Right forelimb (tissue), 1 donor: ENCODE measurements around the gene CASKIN2.

Experiments
- DNase-seq: peaks from one replicate; pipeline ENCODE4 v3.0.0-alpha.2; 2018

CASKIN2 gene

DNA sequence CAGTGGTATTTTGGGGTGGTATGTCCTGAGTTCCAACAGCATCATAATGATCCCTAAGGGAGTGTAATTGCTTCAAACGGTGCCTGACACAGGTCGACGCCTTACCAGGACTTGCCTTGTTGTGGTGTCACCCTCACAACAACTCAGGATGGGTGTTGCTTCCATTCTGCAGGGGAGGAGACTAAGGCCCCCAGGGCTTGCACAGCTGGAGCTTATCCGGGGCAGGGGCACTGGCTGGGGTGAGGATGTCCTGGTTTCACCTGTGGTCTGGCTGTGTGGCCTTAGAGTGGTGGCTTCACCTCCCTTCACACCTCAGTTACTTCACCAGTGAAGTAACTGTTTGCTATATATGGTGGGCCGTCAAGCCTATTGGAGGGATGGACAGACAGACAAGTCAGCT is 33.5 kb upstream of the CASKIN2 start:
- DNase-seq, result no peak

DNA sequence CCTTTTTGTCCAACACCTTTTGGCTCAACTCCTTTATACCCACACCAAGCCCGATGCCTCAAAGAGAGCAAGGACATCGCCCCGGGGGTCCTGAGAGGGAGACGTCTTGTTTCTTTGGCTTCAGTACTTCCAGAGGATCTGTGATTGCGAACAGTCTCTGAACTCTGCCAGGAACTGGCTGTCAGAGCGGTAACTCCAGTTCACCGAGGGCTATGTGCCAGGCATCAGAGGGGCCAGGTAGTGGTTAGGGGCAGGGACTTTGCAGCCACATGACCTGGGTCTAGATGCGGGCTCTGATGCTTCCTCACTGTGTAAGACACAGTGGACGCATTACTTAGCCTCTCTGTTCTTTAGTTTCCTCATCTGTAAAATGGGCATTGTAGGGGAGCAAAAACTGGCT is 31.8 kb upstream of the CASKIN2 start:
- no peak for DNase-seq

DNA sequence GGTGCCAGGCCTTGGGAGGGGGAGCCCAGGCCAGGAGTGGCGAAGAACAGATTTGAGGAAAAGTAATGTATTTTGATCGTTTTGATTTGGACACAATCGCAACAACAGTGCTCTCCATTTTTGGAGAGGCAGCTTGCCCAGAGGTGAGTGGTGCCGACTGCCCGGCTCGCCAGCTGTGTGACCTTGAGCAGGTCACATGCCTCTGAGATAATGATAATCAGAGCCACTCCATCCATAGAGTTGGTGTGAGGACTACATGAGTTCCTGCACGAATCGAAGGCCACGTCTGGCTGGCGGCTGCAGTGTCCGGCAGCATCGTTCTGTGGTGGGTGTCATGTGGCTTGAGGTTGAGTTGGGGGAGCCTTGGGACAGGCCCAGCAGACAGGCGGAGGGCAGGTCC is 30.8 kb upstream of the CASKIN2 start:
- DNase-seq, result no peak

DNA sequence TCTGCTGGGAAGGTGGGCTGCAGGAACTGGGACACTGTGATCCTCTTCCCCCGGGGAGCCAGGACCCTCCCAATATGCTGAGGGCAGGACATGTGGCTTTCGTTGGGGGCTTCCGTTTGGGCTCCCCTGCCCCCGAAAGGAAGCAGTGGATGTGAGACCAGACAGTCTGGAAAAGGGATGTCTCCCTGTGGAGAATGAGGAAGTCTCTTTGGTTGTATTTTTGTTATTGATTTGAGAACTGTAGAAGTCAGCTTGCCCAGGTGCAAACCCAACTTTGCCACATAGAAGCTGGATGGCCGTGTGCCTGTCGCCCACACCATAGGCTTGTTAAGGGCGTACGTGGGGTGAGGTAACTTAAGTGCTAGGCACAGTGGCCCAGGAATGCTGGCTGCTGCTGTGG is 28.9 kb upstream of the CASKIN2 start:
- DNase-seq, result no peak

DNA sequence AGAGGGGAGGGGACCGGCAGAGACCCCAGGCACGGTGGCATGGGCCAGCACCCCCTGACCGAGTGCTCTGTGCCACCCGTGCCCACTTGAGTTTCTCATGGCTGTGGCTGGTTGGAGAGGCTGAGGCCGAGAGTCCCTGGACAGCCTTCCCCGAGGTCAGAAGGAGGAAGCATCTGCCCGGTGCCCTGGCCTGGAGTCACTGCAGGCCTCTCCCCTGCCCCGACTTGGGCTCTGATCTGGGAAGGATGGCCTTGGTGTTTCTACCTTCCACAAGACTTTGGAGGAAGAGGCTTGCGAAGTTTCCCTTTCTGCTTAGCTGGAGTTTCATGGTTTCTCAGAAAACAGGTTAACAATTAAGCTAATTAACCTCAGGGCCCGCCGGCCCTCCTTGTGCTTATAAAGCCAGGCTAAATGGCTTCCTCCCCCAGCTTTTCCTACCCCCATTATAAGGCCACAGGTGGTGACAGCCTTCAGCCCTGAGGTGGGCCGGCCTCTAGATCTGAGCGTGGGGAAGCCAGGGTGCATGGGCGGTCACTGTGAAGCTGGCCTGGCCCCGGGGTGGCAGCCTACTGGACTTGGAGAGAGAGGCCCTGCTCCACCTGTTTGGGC is 27.5 kb upstream of the CASKIN2 start:
- no peak for DNase-seq

DNA sequence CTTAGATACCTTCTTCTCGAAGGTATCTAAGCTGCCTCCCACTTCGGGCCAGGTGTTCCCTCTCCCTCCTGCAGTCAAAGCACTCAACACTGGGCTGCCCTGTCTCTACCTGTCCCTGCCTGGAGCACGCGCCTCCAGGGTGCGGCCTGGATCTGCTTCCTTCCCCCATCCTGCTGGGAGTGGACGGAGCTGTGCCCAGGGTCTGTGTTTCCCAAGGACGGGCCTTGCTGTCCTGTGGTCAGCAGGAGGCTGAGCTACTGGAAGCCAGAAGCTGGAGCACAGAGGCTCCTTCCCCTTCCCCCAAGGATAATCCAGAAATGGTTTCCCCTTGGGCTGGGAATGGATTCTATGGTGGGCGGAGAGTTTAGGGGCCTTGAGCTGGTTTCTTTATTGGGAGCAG is 26.9 kb upstream of the CASKIN2 start:
- no peak for DNase-seq

DNA sequence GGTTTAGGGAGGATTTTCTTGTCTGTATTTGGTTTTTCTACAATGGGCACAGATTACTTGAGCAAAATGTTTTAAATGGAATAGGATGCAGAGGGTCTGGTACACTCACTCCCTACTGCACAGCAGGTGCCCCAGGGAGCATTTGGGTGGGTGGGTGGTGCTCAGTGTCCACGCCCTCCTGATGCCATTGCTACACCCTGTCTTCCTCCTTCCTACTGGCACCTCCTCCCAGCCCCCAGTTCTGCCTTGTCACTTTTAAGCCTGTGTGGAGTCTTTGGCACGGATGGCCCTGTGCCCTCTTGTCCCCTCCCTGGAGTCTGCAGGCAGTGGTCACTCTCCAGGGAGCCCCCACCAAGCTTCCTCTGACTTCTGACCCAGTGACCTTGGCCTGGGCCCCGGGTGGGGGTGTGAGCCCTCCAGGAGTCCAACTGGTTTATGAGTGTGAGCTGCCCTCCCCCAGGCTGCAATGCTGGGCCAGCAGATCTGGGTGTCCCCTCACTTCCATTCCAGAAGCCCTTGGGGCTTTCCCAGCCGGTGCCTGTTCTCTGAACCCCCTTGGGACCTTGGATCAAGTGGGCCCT is 25.7 kb upstream of the CASKIN2 start:
- no peak for DNase-seq

DNA sequence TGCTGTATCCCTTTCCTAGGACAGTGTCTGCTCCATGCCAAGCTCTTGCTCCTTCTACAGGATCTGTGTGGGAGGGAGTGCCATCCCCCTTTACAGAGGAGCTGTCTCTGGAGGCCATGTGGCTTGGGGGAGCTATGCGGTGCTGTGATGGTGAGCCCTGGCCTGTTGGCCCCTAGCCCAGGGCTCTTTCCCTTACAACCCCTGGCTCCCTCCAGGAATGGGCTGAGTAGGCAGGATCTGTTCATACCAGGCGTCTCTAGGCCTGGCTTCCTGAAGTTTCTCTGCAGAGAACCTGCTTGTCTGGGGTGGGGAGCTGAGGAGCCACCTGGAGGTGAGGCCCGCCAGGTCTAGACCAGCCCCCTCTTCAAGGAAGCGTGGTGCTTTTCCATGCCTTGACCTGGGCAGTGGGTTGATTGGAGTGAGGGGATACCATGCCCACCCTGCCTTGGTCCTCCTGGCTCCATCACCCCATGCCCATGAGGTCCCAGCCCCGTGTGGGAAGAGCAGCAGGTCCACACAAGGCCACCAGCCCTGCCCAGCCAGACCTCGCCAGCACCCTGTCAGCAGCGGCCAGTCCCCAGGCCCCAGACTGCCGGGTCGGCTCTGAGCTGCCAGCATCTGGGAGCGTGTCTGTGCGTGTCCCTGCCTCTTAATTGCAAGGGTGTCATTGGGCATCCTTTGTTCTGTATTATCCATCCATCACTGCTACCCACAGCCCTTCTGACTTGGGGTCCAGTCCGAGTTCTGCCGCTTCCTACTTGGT is 24.8 kb upstream of the CASKIN2 start:
- DNase-seq, result no peak

DNA sequence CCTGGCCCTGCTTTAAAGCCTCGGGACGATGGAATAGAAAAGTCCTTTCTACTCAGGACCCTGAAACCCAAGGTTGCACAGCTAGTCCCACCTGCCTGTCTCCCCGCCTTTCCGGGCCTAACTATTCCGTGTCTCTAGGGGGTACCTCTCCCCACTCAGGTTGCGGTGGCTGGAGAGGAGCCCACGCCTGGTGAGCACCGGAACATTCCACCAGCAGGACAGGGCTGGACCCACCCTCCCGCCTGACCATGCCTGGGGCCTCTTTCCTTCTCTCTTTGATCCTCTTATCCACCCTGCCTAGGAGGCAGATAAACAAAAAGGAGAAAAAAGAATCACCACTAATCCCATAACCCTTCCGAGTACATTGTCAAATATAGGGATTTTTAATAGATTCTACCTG is 21.0 kb upstream of the CASKIN2 start:
- DNase-seq, result no peak

DNA sequence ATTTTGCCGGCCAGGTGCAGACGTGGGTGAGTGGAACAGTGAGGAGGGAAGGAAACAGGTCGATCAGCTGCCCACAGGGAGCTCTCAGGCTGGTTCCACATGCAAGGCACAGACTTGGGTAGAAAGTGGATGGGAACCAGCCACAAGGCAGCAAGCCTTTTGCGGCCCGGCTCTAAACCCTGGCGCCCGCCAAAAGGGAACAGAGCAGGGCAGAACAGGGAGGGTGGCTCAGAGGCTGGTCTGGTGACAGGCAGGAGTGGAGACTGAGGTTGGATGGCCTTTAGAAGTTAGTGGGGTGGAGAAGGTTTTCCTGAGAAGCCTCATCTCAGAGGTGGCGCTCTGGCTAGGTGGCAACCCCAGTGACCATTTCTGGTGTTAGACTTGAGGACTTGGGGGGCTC is 20.5 kb upstream of the CASKIN2 start:
- DNase-seq, result no peak

DNA sequence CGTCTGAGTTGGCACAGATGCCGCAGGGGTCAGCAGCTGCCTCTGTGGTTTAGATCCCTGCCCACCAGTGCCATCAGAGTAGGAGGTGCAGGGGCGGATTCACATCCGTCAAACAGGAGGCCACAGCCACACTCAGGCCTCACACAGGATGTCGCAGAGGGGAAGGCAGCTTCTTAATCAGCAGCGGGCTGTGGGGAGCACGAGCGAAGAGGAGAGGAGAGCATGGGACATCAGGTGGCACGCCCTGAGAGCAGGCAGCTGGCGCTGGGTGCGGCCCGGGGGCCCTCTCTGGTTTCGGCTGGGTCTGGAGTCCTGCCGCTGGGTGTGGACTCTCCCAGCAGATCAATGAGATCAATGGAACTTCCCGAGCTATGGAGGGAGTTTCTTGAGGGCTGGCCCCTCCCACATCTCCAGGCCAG is 19.8 kb upstream of the CASKIN2 start:
- DNase-seq, result no peak

DNA sequence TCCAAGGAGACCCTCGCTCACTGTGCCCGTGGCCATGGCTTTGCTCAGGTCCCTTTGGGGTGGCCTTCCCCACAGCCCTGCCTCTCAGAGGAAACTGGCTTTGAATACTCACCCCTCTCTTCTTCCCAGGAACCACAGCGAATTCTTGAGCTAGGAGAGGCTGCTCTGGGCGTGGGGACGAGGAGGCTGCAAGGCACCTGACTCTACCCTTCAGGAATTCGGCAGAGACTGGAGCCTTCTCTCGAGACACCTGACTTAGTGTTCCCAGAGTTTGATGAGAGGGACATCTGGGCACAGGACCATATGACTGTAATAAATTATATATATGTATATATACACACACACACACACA is 16.4 kb upstream of the CASKIN2 start:
- no peak for DNase-seq

DNA sequence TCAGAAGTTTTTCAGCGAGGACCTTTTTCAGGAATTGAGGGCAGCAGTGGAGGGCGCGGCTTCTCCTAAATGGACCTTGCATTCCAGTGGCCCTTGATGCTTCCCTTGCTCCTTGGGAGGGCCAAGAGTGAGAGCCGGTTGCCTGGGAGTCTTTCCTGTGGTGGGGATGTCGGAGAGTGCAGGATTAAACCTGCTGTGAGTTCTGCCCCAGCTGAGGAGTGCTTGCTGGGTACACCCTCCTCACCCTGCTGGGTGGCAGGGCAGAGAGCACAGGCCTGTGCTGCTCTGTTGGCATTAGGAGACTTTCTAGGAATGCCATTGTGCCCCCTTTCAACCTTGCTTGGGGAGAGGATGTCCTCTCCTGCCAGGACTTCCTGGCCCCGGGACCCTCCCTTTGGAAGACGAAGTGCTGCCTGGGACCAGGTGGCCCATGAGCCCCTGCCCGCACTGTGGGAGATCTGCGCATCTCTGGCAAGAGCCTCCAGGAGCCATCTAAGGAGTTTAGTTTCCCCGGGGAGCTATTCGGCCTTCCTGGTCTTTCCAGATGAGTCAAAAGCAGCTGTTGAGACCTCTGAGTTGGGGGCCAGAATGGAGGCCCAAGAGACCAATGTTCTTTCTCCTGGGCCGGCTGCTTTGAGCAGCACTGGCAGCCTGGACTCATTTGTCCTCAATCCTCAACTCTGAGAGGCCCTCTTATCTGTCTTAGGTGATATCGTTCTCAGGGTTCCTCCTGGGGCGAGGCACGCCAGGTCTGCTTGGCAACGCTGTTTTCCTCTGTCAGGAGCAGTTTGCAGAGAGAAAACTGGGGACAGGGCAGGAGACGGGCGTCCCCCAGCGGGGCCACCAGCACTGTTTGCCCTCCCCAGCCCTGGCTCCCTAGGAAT is 15.7 kb upstream of the CASKIN2 start:
- DNase-seq, result peak; percentile 23

DNA sequence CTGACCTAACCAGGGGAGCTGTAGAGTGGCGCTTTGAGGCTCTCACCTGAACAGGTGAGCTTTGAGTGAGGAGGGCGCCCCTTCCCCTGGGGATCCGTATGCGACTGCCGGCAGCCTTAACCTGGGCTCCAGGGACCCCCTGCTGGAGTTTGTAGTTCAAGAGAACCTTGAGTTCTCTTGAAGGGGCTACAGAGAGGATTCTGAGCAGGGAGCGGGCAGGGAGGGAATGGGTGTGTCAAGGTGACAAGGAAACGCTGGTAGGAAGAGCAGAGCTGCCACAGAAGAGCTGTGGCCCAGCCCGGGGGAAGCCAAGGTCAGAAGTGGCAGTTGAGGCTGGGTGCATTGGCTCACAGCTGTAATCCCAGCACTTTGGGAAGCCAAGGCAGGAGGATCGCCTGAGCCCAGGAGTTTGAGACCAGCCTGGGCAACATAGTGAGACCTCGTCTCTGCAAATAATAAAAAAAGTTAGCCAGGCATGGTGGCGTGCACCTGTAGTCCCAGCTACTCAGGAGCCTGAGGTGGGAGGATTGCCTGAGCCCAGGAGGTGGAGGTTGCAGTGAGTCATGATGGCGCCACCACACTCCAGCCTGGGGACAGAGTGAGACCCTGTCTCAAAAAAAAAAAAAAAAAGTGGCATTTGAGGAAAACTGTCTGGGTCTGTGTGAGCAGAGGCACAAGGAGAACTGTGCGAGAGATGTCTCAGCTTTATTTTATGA is 11.4 kb upstream of the CASKIN2 start:
- no peak for DNase-seq

DNA sequence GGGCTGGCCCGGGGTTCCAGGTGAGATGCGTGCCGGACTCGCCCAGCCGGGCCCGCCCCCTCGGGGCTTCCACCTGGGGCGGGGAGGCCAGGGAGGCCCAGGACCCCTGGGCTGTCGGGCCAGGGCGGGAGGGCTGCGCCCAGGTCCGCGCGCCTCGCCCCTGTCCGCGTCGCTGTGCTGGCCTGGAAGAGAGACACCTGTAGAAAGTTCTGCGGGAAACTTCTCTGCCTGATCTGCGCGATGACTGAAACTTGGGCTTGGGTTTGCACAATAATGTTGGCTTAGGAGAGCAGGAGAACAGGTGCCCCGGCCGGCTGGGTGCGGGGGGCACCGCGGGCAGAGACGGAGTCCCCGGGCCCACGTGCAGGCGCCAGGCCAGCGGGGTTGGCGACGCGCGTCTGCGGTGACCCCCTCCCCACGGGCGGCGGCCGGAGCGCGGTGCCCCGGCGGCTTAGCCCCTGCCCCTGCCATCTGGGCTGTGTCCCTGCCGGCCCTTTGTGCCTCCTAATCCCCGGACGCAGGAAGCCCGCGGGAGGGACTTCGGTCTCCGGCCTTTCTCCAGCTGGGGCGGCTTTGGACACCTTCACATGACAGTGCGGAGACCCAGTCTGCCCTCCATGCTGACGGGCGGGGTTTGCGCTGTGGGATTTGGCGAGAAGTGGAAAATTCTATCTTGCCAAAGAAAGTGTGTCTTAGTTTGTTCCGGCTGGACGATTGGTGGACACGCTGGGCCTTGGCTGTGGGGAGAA is 10.6 kb upstream of the CASKIN2 start:
- DNase-seq, result peak; percentile 45

DNA sequence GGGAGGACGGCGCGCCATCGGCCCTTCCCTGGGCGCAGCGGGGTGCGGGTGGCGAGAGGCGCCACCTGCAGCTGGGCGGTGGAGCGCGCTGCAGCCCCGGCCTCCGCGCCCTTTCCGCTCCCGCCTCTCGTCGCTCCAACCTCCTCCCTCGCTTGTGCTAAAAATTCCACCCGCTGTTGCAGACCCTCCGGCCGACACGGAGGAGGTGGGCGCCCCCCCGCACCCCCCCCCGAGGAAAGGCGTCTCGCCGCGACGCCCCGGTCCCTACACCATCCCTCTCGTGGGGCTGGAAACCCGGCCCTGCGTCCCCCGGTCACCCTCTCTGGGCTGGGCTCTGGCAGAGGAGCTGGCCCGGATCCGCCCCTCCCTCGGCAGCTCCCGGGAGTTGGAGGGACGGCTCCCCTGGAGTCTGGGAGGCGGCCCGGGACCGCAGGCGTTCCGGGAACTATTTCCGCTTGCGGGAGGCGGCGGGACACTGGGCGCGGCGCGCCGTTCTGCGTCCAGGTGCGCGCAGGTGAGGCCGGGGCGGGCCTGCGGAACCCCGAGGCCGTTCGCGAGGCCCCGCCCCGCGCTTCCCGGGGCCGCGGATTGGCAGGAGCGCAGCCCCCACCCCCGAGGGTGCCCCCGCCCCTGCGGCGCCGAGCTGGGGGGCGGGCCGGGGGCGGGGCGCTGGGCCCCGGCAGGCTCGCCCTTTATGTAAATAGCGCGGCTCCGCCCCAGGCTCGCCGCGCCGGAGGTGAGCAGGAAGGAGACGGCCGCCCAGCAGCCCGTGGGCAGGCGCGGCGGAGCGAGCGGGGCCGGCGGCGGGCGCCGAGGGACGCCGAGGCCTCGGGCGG is 9.9 kb upstream of the CASKIN2 start, which contains the start of gene LLGL2:
LLGL2 (plus strand) TSS at position 728 of the 836 bp plus-strand sequence. CDS start 17,730 bp downstream, outside the sequence.
- DNase-seq, result peak; percentile 76

DNA sequence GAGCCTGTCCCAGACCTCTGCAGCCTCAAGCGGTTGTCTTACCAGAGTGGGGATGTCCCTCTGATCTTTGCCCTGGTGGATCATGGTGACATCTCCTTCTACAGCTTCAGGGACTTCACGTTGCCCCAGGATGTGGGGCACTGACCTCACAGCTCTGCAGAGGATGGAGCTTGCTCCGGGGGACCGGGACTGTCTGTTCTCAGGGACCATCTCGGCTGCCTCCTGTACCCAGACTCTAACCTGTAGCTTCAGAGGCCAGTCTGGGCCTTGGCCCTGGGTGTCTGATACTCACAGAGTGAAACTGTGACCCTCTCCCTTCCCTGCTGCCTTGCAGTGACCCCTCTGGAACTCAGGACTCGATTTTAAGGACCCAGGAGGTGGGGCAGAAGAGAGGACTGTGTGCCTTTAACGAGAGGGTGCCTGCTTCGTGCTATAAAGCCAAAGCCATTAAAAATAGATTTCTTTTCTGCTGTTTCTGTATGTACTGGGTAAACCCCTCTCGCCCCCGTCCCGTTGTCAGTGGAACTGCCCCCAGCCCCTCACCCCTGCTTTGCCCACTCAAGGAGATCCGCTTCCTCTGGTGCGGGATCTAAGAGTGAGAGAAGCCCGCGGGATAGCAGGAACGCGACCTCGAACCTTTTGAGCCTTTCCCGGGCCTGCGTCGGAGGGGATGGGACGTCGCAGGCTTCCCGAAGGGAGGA is 9.1 kb upstream of the CASKIN2 start:
- peak; percentile 44 for DNase-seq

DNA sequence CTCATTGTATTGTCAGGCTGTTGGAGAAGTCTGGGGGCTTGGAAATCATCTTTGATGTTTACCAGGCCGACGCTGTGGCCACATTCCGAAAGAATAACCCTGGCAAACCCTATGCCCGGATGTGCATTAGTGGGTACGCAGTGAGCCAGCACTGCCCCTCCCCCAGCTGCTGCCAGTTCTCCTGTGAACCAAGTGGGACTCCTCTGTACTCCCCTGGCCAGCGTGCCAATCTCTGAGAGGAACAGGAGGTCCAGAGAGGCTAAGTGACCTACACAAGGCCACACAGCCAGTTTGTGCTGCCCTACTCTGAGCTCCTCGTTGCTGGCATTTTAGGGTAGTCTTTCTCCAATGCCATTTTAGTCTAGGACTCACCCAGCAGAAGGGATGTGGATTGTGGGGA is 8.3 kb upstream of the CASKIN2 start:
- DNase-seq, result no peak

DNA sequence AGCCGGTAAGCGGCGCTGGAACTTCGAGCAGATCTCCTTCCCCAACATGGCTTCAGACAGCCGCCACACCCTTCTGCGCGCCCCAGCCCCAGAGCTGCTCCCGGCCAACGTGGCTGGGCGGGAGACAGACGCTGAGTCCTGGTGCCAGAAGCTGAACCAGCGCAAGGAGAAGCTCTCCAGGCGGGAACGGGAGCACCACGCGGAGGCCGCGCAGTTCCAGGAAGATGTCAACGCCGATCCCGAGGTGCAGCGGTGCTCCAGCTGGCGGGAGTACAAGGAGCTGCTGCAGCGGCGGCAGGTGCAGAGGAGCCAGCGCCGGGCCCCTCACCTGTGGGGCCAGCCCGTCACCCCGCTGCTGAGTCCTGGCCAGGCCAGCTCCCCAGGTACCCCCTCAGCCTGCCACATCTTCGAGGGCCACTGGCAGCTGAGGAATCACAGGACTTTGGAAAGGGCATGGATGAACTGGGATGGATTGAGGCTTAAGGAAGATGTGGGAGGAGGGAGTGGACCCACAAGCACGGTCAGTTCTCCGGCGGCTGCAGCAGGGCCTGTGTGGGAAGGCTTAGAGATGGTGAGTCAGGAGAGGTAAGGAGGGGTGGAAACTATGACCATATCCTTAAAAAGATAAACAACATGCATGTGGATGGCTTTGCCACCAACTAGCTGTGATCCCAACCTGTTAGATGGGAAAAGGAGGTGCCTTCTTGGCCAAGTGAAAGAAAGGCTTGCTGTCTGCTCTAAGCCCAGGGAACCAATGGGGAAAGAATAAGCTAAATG is 6.8 kb upstream of the CASKIN2 start:
- no peak for DNase-seq

DNA sequence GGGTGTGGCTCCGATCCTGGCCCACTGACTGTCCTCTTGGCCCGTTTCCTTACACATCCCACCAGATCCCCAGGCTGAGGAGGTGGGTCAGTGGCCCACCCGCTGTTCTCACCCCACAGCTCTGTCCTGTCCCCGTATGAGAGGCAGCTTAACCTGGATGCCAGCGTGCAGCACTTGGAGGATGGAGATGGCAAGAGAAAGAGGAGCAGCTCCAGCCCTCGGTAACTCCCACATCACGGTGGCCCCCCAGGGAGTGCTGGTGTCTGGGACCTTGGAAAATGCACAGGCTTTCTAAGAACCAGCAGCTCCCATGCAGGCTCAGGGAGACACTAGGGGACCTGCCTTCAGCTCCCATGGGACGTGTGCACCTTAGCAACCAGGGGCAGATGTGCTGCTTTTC is 6.0 kb upstream of the CASKIN2 start:
- DNase-seq, result no peak
